Measurements from ENCODE around the gene PIK3AP1.

PIK3AP1 gene

DNA sequence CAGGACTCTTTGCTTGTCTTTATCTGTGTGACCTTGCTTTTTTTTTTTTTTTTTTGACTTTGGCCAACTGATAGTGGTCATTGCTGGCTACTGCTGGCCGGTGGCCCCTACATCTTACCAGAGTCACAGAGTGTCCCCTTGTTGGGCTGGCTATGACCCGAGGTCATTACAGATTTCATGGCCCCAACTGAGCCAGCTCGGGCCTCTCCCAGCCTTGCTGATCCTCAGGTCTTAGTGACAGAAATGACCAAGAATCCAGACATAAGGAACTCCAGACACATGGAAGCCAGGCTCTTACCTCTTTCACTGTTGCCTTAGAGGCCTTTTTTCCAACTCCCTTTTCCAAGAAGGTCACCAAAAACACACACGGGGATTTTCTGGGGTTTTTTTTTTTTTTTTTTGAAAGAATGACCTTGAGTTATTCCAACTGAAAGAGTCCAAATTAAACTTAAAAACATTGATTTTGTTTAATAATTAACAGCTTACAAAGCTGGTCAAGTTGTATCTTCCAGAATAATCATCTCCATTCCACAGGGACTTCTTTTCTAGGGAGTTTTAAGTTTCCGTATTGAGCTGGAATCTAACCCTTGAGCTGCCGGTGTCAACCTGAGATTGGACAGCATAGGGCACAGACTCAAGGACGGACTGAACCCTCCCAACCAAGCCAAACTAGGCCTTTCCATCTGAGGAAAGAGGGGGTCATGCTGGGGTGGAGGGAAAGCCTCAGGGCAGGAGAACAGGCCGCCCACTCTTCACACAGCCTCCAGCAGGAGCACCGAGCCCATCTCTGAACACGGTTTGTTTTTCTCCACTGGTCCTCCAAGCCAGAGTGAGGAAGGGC, 43.8 kb downstream of the PIK3AP1 start:
- DNase-seq (ENCODE audit: low spot score): no peak
- FAIRE-seq: no peak

DNA sequence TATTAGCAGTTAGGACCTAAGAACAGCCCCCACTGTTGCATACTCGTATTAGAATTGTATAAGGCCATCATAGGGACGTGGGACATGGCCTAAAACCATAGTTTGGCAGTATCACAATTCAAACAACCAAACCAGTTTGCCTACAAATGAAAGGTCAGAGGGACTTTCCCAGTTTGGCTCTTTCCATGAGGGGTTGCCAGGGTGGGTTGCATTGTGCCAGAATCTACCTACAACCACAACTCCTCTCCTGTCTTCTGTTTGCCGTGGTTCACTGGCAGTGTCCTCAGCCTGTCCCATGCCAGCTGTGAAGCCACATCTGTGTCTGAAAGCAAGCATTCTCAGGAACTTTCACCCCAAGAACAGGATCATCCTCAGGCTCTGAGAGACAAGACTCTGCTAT, 44.5 kb downstream of the PIK3AP1 start:
- FAIRE-seq (no peak), DNase-seq (ENCODE audit: low spot score) (no peak)

DNA sequence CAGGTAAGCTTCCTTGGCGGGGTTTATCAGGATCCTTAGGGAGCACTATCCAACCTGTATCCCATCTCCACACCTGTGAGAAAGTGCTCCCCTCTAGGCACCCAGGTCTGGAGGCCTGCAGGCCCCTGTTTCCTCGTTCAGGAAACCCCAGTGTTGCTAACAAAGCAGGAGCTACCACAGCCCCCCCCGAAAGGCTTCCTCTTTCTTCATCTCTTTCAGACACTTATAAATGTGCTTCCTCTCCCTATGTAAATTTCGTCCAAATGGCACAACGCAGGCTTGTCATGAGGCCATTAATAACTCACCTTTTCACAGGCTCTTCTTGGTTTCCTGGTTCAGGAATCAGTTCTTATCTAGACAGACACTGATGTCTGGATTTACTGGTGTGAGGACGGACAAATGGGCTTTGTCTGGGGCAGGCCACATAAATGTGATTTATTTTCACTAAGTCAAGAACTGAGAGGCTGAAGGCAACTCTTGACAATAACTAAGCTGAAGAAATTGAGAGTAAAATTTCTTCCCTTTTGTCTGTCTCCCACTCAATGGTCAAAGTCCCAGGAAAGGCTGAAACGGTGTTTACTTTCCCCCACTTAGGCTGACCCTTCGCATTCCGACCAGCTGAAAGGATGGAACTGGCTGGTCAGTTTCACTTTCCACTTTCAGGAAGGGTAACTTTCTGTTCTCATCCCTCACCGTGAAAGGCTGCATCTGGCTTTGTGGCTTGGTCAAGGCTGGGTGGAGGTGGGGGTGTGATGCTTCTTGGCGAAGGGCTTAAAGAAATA, 46.8 kb downstream of the PIK3AP1 start:
- FAIRE-seq (no peak), DNase-seq (ENCODE audit: low spot score) (no peak)

DNA sequence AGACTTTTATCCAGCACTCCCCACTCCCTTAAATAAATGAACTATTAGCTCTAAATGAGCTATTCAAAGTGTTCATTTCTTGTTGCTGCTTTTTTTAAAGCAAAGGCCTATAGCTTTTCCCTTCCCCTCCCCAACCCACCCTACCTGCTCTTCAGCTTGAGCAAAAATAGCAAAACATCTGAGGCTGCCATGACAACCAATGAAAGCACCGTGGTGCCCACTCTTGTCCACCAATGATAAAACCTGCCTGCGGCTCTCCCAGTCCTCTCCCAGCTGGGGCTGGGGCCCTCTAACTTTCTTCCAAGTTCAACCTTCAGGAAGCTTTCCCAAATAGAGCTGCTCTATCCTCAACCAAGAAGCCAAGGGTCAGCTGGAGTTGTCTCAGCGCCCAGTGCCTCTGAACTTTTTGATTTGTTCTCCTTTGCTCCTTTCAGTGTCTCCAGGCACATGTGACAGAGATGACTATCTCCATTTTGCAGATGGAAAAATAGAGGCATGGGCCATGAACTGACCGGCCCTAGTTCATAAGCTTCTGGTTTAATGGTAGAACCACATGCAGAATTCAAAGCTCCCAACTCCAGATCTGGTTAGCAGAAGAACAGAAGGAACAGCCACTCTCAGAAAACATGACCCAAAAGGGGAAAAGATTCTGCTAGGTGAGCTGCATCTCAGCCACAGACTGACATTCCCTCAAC, 47.7 kb downstream of the PIK3AP1 start:
- no peak for FAIRE-seq
- no peak for DNase-seq (ENCODE audit: low spot score)

DNA sequence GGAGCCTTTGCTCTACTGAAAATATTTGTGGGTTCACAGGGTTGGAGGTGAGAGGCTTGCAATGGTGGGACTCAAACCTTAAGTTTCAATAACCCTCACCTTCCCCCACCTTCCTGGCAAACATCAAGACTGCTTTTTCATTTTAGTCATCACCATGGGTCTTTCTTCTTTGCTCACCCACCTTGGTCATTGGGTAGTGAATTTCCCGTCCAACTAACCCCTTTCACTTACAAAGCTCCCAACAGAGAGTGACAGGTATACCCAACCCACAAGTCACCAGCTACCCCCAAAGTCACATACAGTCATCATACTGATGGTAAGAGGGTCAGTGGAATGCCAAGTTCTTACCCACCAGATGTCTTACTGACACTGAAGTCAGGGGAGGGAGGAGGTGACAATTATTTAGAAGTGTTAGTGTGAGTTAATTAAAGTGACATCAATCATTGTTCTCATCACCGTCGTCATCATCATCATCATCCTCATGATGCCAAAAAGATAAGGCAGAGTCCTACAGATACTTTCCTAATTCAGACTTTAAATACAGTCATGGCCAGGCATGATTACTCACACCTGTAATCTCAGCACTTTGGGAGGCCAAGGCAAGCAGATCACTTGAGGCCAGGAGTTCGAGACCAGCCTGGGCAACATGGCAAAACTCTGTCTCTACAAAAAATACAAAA, 49.0 kb downstream of the PIK3AP1 start:
- FAIRE-seq: no peak
- no peak for DNase-seq (ENCODE audit: low spot score)

DNA sequence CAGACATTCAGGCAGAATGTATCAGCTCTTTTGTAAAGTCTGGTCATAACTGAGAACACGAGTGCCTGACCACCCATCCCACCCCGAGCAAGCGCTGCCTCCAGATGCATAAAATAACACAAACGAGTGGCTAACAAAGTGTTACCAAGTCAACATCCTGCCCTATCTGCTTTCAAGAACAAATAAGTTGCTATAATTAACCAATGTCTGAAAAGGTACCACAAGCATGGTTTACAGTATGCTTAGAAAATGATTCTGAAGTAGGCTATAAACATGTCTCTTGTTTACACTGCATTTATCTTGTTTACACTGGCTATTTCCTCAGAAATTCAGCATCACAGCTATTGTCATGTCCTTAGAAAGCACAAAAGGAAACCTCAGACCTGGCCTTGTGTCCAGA, 49.5 kb downstream of the PIK3AP1 start:
- FAIRE-seq (no peak), DNase-seq (ENCODE audit: low spot score) (no peak)

DNA sequence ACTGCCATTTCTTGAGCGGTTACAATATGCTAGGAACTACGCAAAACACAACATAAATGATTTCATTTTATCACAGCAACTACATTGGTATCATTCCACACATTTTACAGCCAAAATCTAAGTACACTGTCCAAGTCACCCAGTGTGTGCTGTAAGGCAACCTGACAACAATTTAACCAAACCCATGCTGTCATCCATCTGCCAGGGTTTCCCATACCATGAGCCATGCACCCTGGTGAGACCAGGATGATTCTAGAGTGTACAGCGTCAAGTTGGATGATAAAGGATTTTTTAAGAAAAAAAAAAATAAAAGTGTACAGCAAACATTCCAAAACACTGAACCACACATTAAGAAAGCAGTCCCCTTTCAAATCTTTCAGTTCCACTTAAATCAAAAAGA, 52.9 kb downstream of the PIK3AP1 start:
- DNase-seq (ENCODE audit: low spot score) (no peak), FAIRE-seq (peak; percentile 40)

DNA sequence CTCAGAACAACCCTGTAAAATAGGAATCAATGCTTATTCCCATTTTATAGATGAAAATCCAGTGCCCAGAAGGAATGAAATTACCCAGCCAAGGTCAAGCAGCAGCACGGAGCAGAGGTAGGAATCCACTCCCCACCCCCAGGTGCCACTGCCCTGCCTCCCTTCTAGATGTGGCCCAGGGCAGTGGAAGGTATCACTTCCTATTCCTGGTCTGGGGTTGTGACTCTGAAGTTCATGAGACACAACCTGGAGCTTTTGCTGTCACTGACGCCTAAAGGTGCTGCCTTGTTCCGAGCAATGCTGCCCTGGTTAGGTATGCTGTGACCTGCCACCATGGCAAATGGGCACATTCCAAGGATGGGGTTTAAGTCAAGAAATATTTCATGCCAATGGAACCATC, 53.6 kb downstream of the PIK3AP1 start:
- no peak for FAIRE-seq
- no peak for DNase-seq (ENCODE audit: low spot score)

DNA sequence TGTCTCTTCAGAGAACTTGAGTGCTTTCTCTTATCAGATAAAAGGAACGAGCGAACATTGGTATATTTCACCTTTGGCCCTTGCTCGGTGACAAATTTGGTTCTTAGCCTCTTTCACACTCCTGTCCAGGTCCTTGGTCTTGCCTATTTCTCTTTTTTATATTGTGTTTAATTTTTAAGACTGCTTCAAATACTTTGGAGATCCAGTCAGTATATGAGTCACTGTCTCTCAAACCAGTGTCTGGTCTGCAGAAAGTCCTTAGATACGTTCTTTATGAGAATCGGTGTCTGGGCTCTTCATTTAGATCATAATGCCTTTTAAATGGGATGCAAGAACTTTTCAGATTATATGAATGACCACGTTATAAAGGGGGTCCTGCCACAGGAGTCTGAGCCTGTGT, 55.0 kb downstream of the PIK3AP1 start:
- FAIRE-seq: no peak
- peak; percentile 33 for DNase-seq (ENCODE audit: low spot score)

DNA sequence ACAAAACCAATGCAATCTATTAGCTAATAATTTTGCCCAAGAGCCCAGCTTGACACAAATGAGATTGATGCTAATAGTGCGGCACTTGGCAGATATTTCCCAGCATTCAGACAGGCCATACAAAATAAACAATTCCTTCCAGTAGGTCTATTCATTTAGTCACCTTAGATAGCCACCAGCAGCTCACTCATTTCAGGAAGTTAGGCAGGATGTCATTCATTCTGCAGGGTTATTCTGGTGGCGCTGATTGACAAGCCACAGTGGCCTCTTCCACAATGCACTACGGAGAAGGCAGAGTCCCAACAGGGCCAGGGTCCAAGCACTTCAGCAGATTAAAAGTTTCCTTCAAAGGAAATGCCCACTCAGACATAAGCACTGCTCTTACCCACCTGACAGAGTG, 55.8 kb downstream of the PIK3AP1 start:
- DNase-seq (ENCODE audit: low spot score) (no peak), FAIRE-seq (no peak)

DNA sequence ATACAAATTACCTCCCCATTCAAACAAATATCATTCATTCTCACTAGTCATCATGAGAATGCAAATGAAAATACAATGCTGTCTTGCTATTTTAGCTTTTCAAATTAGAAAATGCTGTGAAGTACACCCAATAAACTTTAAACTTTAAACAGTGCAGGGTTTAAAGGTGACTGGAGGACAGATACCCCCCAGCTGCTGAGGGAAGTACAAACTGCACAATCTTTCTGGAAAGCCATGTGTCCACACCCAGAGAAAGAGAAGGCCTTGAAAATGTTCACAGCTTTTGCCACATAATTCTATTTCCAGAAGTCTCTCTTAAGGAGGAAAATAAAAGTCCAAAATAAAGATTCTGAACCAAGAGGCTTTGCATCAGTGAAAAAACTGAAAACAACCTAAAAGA, 56.5 kb downstream of the PIK3AP1 start:
- FAIRE-seq: no peak
- DNase-seq (ENCODE audit: low spot score): no peak

DNA sequence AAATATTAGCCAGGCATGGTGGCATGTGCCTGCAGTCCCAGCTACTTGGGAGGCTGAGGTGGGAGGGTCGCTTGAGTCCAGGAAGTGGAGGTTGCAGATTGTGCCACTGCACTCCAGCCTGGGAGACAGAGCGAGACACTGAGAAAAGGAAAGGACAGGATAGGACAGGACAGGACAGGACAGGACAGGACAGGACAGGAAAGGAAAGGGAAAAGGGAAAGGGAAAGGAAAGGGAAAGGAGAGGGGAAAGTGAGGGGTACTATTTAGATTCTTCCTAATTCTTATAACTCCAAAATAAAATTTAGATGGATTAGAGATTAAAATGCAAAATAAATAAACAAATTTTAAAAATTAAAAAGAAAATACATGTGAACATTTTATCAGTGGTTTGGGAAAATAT, 58.7 kb downstream of the PIK3AP1 start:
- no peak for FAIRE-seq
- DNase-seq (ENCODE audit: low spot score): no peak

DNA sequence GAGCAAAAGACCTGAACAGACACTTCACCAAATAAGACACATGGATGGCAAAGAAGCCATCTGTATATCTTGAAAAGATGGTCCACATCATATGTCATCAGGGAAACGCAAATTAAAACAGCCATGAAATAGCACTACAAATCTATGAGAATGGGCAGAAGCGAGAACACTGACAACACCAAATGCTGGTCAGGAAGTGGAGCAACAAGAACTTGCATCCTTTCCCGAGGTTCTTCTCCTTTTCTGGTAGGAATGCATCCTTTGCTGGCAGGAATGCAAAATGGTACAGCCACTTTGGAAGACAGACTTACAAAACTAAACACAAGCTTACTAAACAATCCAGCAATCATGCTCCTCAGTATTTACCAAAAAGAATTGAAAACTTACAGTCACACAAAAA, 60.0 kb downstream of the PIK3AP1 start:
- DNase-seq (ENCODE audit: low spot score) (no peak), FAIRE-seq (no peak)

DNA sequence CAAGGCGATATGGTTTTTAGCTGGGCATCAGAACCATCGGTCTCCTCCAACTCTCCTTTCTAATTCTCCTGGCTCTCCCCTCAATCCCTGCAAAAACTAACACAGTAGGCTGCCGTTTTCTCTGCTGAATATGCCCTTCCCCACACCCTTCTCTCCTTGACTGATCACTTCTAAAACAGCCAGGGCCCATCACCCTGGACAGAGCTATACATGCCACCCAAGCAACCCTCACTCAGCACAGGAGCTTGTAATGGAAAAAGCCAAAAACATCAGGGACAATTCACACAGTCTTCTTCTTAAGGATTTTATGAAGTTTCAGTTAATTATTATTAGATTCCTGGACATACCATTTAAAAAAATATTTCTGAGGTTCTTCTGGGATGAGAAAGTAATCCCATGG, 61.5 kb downstream of the PIK3AP1 start:
- no peak for DNase-seq (ENCODE audit: low spot score)
- FAIRE-seq: no peak

DNA sequence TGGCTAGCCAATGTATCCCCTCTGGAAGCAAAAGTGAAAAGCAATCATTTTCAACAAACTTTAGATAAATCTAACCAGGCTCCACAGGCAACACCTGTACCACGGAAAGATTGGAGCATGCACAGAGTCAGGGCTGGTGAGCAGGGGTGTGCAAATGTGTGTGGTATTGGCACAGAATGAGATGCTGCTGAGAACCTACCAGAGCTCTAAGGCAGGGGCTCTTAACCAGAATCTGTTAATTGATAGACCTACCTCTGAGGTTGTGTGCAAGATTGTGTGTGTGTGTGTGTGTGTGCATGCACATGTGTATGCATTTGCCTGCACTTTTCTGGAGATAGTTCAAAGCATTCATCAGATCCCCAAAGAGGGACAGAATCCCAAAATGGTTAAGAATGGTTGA, 62.9 kb downstream of the PIK3AP1 start:
- DNase-seq (ENCODE audit: low spot score): no peak
- no peak for FAIRE-seq

DNA sequence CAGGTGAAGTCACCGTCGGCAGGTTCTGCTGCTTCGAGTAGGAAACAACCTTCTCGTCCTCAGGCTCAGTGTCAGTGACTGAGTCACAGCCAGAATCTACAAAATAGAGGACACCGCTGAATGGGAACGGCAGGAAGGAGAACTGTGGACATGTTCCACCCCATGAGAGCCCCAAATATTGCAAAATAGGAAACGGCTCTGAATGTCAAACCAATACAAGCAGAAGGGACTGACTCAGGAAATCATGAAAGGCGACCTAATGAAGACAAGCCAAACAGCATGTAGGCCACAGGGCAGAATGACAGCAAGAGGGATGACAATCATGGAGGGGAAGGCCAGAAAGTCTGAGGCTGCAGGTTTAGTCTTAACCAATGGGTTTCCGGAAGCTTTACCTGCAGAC, 63.5 kb downstream of the PIK3AP1 start:
- no peak for DNase-seq (ENCODE audit: low spot score)

DNA sequence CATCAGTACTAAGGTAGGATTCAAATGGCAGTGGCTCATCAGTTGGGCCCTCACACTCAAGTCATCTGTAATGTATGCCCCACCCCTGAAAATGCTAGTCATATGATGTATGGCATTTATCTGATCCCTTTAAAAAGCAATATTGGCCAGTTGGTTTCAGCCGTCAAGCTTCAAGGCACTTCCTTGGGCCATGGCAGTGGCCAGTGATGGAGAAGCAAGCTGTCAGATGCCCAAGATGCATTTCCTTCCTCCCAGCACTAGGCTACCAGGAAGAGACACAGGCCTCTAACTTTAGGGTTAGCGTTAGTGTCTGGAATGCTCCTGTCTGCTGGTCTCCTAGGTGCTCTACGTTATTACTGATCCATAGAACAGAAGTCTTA, 64.1 kb downstream of the PIK3AP1 start:
- DNase-seq (ENCODE audit: low spot score) (no peak), FAIRE-seq (no peak)

More for the DNA sequence above, 63.5 kb downstream of the PIK3AP1 start:
- no peak for FAIRE-seq

DNA sequence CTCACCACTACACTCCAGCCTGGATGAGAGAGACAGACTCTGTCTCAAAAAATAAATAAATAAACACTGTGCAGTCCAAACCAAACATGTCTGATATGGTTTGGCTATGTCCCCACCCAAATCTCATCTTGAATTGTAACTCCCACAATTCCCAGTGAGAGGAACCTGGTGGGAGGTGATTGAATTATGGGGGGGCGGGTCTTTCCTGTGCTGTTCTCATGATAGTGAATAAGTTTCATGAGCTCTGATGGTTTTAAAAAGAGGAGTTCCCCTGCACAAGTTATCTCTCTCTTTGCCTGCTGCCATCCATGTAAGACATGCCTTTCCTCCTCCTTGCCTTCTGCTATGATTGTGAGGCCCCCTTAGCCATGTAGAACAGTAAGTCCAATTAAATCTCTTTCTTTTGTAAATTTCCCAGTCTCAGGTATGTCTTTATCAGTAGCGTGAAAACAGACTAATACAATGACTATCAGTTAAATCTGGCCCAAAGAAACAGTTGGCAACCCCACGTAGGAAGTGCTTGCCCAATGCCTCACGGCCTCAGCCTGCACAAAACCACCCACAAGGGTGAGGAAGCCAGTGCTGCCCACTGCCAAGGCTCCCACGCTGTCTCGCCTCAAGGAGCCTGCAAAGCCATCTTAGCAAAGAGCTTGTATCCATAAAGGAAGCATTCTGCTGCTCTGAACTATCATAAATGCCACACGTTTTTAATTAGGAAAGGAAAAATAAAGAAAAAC, 64.7 kb downstream of the PIK3AP1 start:
- FAIRE-seq: no peak
- DNase-seq (ENCODE audit: low spot score): no peak

DNA sequence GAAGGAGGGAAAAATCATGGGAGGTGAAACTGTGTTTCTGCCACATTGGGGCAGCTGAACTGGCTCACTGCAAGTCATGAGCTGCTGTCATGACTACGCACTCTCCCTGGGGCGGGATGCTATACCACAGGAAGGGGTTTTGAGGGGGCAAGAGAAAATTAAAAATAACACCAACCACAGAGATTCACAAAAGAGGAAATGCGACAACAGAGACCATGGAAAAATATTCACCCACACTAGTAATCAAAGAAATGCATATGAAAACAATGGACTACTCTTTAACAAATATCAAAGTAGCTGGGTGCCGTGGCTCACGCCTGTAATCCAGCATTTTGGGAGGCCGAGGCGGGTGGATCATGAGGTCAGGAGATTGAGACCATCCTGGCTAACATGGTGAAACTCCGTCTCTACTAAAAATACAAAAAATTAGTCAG, 68.3 kb downstream of the PIK3AP1 start:
- DNase-seq (ENCODE audit: low spot score): no peak
- no peak for FAIRE-seq

DNA sequence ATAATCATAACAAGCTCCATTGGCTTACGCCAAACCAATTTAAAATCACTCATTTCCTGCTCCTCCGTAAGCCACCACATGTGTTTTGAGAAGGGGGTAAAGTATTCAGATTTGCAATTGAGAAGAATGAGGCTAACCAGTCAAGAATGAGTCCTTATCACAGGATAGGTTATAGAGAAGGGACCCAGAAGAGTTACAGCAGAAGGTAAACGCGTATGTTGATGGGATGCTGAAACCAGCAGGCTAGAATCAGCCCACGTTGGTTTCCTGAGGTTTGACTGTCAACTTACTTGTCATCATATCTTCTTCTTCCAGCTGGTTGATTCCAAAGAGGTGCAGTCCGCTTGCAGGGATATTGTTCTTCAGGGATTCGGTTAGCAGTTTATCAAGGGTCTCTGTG, 69.4 kb downstream of the PIK3AP1 start:
- no peak for FAIRE-seq
- DNase-seq (ENCODE audit: low spot score): no peak

DNA sequence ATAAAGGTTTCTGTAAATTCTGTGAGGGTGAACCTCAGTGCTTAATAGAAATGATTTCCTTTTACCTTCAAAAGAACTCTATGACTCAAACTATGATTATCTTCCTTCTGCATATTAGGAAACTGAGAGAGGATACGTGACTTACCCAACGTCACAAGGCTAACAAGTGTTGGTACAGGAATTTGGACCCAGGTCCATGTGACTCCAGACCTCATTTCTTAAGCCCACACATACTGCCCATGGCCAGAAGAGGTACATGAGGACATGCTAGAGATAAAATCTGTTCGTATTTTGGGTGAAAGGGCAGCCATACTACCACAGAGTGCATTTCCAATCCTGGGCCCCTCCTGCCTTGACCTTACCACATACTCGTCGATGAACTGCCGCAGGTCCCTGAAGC, 72.0 kb downstream of the PIK3AP1 start:
- DNase-seq (ENCODE audit: low spot score): no peak
- no peak for FAIRE-seq
